ENCODE data around the gene ARHGEF7.
"Not testable (repeated sequence)": the region's sequence is repeated elsewhere in the genome, so short reads cannot be mapped to it uniquely, and the experiment has no call there.

Gene ARHGEF7

DNA sequence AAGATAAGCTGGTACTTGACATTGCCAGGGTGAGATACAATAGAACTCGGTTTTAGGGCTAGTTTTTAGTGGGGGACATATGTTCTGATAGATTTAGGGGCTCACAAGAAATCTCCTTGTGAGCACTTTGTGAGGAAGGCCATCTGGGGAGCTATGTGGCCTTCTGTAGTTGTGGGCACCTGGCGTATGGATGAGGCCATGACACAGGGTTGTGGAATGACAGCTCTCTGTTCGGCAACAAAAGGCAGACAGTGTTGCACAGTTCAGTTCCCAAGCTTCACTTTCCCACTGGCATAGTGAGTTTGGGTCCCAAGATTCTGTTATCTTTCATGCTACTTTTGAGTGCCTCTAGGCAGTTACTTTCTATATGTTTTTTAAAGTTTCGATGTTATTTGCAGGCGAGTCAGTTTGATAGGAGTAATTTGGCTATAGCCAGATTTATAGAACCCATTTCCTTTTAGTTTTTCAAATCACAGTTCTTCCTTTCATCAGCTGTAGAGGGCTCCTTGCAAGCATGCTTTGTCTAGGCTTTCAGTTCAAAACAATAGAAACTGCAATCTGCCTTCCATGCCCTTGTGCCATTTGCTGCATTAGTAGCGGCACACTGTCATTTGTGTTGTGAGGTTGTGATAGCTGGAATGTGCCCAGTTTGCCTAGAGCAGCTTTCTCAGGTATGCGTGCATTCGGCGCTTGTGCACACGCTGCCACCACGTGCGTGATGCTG lies 134.7 kb downstream of the ARHGEF7 start:
- DNase-seq = peak in 1 of 51 donors; percentile 14

DNA sequence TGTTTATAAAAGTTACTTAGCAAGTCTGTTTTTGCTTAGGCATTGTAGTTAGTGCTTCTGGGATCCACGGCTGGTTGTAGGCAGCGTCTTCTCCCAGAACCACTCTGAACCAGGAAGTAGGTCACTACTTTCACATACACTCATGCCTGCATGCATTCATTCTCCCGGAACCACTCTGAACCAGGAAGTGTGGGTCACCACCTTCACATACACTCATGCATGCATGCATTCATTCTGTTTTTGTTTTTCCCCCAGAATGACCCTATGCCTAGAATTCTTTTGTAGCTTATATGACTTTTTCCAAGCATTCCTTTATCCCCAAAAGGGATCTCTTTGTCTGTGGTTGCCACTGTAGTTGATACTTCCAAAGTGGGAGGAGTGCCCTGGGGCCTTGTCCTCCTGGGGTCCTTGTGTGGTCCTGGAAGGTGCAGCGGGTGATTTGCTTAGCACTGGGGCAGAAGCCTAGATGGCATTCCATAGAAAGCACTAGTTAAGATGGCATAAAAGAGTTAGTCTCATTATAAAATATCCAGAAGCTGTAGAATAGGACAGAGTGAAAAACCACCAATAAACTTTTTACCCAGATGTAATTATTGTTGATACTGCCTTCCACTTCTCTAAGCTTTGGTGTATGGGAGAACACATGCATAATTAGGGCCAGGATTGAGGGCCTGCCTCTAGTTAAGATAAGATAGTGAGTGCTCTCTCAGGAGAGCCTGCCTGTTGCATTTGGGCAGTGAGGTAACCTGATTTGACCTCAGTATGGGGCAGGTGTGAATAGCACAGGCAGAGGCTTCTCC lies 136.7 kb downstream of the ARHGEF7 start:
- no peak for DNase-seq

DNA sequence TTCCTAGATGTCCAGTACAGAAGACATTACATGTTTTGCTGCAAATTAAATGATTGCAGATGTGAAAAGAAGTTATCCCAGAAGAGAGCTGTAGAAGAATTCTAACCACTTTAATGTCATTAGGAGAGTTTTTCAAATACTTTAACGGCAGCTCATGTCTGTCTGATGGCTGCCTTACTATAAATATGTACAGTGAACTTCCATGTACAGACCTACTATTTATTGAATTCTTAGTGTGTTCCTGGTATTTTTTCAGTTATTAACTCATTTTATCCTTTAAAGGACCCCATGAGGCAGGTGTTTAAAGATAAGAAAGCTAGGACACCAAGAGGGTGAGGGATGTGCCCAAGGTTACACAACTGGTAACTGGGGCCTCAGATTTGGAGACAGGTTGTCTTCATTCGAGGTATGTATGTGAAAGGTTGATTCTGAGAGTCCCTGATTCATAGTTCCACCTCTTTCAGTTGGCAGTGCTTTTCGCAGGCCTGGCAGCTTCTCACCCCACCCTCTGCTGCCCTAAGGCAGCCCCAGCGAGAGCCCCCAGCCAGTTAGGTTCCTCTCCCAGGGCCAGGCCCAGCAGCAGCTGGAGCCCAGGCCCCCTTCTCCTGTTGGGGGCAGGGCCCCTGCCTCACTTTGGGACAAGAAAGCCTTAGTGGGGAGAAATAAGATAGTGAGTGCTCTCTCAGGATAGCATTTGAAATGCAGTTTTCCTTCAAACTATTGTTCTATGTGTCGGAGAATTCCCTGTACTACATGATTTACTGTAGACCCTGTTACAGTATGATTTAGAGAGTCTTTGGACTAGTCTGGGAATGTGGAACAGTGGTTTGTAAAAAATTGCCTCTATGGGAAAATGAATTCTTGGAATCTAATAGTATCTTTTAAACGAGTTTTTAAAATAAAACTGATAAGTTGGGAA lies 137.6 kb downstream of the ARHGEF7 start:
- no peak for DNase-seq

DNA sequence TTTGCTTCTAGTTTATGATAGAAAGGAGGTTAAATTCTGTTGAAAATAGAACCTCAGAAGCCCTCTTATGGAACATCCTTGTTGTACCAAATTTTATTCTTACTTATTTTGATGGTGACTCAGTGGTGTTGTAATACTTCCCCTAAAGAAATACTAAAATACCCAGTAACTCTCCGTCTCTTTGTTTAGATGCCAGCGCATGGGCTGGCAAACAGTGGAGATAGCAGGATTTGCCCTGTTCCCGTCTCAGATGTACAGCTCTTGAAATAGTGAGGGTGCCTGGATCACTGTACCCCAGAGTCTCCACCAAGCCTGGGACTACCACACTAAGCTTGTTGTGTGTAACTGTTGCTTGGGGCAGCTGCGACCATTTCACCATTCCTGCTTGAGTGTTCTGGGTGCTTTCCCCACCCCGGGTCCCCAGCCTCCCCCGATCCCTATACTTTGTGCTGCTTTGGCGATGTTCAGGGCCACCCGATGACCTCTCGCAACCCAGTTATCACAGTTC lies 138.3 kb downstream of the ARHGEF7 start:
- no peak for DNase-seq

DNA sequence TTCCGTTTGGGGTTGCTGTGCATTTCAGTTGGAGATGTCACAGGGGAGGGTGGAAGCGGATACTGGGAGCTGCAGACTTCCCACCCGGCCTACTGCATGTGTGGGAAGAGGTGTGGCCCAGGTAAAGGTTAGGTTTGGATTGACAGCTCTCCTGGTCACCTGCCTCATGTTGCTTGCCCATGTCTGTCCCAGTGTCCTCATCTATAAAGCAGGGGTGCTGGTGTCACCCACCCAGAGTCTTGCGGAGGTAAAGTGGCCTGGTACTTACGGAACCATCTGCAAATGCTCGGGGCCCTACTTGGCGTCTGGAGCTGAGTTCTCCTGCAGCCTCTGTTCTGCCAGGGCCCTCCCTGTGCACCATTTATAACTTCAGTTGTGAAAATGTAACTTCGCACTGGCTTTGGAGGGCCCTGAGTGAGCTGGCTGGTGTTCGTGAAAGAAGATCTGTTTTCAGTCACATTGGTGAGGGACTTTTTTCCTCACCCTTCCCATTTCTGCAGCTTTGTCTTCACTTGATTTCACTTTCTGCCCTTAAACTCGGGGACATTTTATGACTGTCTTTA lies 140.2 kb downstream of the ARHGEF7 start:
- DNase-seq = no peak

DNA sequence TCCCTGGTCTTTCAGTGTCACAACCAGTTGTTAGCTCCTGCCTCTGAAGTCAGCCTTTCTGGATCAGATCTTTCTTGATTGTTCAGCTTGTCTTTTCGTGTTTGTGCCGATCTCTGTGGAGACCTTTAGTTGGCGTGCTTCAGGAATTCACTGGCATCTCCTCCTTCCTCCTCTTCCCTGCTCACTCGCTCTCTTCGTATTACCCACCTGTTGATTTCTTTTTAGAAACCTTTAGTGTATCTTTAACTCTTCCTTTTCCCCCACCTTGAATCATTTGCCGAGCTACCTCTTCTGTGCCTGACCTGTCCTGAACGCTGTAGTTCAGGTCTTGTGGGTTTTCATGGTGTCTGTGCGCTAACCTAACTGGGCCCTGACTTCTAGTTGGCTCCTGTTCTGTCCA lies 141.3 kb downstream of the ARHGEF7 start:
- DNase-seq = no peak

DNA sequence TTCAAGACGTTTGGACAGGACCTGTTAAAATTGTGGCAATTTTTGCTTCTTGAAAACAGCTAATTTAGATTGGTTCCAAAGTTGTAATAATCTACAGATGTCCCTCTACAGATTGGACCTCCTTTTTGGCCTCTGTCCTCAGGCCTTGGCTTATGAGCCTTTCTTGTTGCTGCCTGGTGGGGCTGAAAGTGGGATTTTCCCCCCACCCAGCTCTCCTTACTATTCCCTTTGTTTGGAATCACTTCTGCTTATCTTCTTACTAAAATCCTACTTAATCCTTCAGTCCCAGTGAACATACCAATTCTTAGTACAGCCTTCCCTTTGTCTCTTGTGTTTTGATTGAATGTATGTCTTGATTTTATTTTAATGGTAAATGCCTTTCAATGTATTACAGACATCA lies 141.8 kb downstream of the ARHGEF7 start:
- no peak for DNase-seq

DNA sequence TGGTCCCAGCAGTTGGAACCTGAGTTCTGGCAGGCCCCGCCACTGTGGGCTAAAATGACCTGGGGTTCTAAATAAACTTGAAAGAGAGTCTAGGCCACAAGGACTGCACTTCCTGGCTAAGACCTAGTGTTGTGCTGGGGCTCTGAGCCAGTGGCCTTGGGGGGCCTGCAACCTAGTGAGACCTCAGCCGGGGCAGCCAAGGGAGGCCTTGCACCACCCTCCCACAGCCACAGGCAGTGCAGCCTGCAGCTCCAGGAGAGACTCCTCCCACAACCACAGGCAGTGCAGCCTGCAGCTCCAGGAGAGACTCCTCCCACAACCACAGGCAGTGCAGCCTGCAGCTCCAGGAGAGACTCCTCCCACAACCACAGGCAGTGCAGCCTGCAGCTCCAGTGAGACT lies 142.8 kb downstream of the ARHGEF7 start:
- DNase-seq = not testable (repeated sequence)

DNA sequence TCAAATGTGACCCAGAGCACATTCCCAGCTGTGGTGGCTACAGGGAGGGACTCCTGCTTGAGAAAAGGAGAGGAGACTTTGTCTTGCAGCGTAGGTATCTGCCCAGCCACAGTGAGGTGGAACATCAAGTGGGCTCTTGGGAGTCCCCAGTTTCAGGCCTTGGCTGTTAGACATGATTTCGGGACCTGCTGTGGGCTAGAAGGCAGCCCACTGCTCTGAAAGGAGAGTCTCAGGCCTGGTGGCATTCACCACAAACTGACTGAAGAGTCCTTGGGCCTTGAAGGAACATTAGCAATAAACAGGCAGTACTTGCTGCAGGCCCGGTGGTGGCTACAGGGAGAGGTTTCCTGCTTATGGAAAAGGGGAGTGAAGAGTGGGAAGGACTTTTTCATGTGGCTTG lies 143.5 kb downstream of the ARHGEF7 start:
- DNase-seq = no peak

DNA sequence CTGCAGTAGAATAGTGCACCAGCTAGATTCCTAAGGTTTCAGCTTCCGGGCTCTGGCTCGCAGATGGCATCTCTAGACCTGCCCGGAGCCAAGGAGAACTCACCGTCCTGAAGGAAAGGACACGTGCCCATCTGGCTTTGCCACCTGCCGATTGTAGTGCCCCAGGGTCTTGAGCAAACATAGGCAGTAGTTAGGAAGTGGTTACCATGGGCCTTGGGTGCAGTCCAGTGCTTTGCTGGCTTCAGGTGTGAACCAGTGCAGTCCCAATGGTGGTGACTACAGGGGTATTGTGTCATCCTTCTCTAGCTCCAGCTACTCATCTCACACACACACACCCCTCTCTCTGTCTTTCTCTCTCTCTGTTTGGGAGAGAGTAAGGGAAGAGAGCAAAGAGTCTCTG lies 143.9 kb downstream of the ARHGEF7 start:
- no peak for DNase-seq

DNA sequence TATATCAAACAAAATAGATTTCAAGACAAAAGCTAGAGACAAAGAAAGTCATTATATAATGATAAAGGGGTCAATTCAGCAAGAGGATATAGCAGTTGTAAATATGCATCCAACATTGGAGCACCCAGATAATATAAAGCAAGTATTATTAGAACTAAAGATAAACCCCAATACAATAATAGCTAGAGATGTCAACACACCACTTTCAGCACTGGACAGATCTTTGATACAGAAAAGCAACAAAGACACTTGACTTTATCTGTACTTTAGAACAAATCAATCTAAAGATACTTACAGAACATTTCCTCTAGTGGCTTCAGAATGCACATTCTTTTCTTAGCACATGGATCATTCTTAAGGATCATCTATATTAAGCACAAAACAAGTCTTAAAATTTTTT lies 146.2 kb downstream of the ARHGEF7 start:
- no peak for DNase-seq

DNA sequence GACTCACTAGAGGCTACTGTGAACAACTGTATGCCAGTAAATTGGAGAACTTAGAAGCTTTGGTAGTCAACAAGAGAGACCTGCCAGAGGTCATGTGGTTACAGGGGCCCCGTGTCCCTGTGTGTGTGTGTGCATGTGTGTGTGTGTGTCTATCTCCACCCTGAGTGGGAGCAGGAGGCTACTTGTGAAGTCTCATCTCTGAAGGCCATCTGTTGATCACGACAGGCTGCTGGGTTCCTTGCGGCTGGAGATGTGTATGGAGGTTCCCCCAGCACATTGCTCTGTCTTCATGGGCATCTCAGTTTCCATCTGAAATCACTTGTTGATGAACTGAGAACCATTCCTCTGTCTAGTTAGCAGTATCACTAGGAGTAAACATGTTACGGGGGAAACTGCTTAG lies 147.2 kb downstream of the ARHGEF7 start:
- DNase-seq = no peak

DNA sequence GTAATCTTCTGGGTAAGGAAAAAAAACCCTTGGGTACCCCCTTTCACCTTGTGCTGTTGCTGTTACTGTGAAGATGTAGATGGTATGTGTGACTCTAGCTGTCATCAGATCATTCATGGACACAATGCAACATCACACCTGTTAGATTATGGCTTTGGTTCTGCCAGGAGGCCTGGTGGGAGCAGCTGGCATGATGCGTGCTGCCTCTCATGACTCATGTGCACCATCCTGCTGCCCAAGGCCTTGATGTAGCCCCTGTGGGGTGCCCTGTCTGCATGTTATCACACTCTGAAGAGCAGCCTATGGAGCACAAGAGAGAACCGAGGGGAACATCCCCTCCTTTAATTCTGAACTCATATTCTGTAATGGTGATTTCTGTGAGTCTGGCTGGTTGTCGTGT lies 147.6 kb downstream of the ARHGEF7 start:
- DNase-seq = no peak

DNA sequence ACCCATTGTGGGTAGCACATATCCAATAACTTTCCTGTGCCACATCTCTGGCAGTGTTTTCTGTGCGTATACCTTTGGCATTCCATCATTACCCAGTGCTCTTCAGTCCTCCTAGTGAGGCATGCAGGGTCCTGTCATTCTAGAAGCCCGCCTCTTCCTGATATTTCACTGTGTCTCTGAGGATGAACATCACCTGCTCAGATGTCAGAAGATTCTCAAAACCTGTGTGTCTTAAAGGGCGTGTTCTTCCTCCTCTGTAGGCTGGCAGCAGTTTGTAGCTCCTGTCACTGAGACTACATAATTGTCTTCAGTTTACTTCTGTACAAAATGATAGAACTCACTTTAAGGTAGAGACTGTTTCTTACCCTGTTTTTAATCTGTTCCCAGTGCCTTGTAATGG lies 148.5 kb downstream of the ARHGEF7 start:
- DNase-seq = no peak

DNA sequence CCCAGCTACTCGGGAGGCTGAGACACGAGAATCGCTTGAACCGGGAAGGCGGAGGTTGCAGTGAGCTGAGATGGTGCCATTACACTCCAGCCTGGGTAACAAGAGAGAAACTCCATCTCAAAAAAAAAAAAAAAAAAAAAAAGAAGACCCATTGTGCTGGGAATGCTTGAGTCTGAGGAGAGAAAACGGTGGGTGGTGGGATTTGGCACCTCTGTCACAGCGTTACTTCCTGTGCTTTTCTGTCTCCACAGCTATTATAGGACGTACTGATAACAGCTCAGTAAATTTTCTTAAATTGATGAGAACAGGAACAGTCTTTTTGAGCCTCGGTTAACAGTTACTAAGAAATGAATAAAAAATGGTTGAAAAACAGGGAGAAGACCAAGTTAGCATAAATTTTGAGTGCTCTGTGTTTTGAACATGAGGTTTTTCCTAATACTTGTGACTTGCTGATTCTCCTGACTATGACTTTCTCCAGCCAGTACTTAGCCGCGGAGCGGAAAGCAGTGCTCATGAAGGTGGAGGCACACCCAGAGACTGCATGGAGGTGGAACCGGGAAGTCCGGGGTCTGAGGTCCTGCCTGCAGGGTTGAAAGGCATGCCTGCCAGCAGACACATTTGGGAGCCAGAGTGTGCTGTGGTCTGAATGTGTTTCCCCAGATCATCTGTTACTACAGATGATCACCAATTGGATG lies 150.0 kb downstream of the ARHGEF7 start:
- DNase-seq = no peak

DNA sequence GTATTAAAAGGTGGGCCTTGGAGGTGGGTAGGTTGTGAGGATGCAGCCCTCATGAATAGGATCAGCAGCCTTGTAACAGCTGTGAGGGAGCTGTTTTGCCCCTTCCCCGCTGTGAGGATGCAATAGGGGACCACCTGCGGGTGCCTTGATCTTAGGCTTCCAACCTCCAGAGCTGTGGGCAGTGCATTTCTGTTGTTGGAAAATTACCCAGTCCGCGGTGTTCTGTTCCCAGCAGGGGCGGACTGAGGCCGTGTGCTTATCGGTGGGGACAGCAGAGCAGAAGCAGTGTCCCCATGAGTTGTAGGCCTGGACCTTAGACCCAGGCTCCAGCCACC lies 150.6 kb downstream of the ARHGEF7 start:
- DNase-seq = no peak

DNA sequence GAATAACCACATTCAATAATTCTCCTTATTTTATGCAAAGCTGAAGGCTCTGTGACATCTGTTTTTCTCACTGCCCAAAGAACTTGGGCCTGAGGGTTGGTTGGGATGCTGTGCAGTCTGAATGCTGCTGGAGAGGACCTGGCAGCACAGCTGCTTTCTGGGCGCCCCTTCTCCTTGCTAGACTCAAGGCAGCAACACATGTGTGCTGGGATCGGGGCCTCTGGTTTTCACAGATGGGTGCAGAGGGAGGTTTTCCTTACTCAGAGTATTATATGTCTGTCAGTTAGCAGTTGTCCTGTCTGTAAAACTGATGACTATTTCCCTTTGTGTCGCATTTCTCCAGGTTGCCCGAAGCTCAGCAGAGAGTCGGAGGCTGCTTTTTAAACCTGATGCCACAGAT lies 152.1 kb downstream of the ARHGEF7 start:
- no peak for DNase-seq

DNA sequence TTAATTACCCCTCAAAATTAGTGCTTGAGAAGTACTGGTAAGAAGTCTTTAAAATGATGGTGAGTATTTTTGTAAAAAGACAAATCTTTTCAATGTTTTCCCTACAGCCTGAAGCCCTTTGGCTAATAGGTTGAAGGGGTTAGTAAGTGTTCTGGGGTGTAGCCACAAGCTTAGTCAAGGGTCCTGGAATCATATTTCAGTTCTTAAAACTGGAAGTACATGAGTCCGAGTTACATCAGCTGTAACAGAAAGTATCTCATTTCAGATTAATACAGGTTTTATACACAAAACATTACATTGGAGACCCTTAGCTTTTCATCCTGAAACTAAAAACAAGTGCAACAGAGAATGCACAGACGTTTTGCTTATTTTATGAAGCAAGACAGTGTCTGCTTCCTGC lies 152.7 kb downstream of the ARHGEF7 start:
- DNase-seq = no peak

DNA sequence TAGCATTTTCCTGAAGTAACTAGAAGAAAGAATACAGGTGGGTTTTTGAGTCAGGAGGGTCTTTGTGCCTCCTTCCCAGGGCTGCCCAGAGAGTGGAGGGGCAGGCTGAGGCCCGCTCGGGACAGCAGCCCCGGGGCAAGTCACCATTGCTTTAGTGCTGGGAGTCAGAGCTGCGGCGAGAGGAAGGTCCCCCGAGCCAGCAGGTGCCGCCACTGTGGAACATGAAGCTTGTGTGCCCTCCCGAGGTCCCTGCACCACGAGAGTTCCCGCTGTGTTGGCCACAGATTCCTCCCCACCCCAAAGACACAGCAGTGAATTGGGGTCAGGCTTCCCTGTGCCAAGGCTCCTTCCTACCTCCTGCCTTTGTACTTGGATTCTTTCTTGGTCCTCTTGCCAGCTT lies 154.4 kb downstream of the ARHGEF7 start:
- no peak for DNase-seq

DNA sequence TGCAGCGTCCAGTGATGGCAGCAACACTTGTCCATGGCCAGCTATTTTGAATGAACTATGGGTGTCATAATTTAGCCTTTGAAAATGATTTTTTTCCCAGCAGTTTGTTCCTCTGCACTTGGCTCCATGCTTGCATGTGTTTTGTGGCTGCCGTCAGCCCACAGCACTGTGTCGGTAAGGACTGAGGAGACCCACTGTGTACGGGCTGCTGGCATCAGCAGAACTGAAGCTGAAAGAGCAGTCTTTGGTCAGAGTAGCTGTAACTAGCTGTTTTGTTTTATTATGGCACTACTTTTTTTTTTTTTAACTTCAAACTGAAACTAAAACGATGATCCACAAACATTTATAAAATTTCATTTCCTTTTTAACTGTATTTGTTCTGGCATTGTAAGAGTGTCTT lies 155.0 kb downstream of the ARHGEF7 start:
- peak in 12 of 51 donors; percentile 19 to 50 (median 30) for DNase-seq

Data from hypothalamus (tissue), 51 donors.